ENCODE data around the gene ZSCAN21.
A peak's percentile ranks its signal among the peaks of the same experiment; 100 is the strongest.

ZSCAN21 gene

DNA sequence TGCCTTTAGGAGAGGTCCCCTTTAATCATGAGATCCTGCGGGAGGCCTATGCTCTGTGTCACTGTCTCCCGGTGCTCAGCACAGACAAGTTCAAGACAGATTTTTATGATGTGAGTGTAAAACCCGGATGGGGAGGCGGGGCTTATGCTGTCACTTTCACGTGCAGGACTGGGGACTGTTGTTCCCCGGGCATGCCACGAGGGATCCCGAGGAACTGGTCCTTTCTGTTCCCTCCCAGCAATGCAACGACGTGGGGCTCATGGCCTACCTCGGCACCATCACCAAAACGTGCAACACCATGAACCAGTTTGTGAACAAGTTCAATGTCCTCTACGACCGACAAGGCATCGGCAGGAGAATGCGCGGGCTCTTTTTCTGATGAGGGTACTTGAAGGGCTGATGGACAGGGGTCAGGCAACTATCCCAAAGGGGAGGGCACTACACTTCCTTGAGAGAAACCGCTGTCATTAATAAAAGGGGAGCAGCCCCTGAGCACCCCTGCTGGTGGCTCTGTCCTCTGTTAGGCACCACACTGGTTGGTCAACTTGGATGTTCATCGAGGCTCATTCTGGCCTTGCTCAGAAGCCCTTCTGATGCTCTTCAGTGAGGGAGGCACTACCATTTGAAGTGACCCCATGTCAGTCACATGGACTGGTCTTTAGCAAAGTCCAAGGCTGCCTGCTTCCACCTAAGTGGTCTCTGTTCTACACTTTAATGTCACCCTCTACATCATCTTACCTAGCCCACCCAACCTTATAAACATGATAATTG, 42.0 kb downstream of the ZSCAN21 start (continued):
- TF ChIP-seq, protein P1, sequence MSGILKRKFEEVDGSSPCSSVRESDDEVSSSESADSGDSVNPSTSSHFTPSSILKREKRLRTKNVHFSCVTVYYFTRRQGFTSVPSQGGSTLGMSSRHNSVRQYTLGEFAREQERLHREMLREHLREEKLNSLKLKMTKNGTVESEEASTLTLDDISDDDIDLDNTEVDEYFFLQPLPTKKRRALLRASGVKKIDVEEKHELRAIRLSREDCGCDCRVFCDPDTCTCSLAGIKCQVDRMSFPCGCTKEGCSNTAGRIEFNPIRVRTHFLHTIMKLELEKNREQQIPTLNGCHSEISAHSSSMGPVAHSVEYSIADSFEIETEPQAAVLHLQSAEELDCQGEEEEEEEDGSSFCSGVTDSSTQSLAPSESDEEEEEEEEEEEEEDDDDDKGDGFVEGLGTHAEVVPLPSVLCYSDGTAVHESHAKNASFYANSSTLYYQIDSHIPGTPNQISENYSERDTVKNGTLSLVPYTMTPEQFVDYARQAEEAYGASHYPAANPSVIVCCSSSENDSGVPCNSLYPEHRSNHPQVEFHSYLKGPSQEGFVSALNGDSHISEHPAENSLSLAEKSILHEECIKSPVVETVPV (CRISPR knock-in tag; IDR thresholded peaks at IDR 0.05), result peak; percentile 65; the same call in 1 of the 2 replicates
- 0 out of 2 replicates have a peak, but pooled peaks have one; percentile 16 for TF ChIP-seq TOX (CRISPR knock-in tag; IDR thresholded peaks at IDR 0.05; ENCODE audit: borderline replicate concordance)

DNA sequence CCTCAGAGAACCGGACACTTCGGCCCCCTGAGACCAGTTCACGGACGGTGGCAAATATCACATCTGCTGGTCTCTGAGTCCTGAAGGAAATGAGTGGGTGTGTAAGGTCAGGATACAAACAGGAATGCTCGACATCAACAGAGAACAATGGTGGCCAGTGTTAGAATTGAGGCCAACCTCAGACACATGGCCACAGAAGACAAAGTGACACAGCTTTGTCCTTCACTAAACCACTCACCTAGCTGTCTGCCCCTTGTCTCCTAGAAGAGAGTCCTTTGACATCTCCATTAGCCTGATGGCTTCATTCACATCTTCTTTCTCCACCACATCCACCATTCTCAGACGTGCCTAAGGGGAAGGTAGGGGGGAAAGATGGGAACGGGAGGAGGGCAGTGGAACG, 43.5 kb downstream of the ZSCAN21 start:
- ATAC-seq, result no peak
- TF ChIP-seq PPARA (CRISPR knock-in tag; IDR thresholded peaks at IDR 0.05; ENCODE audit: borderline replicate concordance) (no peak), BACH2 (CRISPR knock-in tag; IDR thresholded peaks at IDR 0.05; ENCODE audit: borderline replicate concordance) (no peak), GLIS3 (CRISPR knock-in tag; IDR thresholded peaks at IDR 0.05) (0 out of 2 replicates have a peak, but pooled peaks have one; percentile 27), ISL1 (CRISPR knock-in tag; IDR thresholded peaks at IDR 0.05) (no peak), RARB (CRISPR knock-in tag; IDR thresholded peaks at IDR 0.05) (no peak), ZFP3 (CRISPR knock-in tag; IDR thresholded peaks at IDR 0.05) (no peak), TCF4 (CRISPR knock-in tag; IDR thresholded peaks at IDR 0.05; ENCODE audit: borderline replicate concordance) (no peak)
- TF ChIP-seq, protein P2, sequence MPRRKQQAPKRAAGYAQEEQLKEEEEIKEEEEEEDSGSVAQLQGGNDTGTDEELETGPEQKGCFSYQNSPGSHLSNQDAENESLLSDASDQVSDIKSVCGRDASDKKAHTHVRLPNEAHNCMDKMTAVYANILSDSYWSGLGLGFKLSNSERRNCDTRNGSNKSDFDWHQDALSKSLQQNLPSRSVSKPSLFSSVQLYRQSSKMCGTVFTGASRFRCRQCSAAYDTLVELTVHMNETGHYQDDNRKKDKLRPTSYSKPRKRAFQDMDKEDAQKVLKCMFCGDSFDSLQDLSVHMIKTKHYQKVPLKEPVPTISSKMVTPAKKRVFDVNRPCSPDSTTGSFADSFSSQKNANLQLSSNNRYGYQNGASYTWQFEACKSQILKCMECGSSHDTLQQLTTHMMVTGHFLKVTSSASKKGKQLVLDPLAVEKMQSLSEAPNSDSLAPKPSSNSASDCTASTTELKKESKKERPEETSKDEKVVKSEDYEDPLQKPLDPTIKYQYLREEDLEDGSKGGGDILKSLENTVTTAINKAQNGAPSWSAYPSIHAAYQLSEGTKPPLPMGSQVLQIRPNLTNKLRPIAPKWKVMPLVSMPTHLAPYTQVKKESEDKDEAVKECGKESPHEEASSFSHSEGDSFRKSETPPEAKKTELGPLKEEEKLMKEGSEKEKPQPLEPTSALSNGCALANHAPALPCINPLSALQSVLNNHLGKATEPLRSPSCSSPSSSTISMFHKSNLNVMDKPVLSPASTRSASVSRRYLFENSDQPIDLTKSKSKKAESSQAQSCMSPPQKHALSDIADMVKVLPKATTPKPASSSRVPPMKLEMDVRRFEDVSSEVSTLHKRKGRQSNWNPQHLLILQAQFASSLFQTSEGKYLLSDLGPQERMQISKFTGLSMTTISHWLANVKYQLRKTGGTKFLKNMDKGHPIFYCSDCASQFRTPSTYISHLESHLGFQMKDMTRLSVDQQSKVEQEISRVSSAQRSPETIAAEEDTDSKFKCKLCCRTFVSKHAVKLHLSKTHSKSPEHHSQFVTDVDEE (CRISPR knock-in tag; IDR thresholded peaks at IDR 0.05), result no peak
- TF ChIP-seq, protein P3, sequence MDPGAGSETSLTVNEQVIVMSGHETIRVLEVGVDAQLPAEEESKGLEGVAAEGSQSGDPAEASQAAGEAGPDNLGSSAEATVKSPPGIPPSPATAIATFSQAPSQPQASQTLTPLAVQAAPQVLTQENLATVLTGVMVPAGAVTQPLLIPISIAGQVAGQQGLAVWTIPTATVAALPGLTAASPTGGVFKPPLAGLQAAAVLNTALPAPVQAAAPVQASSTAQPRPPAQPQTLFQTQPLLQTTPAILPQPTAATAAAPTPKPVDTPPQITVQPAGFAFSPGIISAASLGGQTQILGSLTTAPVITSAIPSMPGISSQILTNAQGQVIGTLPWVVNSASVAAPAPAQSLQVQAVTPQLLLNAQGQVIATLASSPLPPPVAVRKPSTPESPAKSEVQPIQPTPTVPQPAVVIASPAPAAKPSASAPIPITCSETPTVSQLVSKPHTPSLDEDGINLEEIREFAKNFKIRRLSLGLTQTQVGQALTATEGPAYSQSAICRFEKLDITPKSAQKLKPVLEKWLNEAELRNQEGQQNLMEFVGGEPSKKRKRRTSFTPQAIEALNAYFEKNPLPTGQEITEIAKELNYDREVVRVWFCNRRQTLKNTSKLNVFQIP (CRISPR knock-in tag; IDR thresholded peaks at IDR 0.05; ENCODE audit: borderline replicate concordance, low read depth), result no peak

DNA sequence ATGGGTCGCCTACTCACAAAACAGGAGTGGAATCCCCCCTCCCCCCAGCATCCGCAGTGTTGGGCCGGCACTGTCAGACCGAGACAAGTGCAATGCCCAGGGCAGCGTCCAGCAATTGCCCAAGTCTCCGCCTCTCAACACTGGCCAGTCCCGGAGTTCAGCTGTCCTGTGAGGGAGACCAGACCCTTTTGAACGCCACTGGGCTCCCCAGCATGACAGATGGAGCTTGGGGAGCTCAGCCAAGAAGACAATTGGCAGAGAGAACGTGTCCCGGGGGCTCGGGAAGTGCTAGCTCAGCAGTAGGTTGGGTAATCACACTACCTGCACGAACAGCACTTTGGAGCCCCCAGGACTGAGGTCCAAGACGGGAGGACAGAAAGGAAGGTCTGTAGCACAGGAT, 43.9 kb downstream of the ZSCAN21 start:
- no peak for TF ChIP-seq ZNF8 (CRISPR knock-in tag; IDR thresholded peaks at IDR 0.05)
- no peak for TF ChIP-seq SNAI2 (CRISPR knock-in tag; IDR thresholded peaks at IDR 0.05)
- TF ChIP-seq CSDC2 (CRISPR knock-in tag; IDR thresholded peaks at IDR 0.05), result no peak
- TF ChIP-seq TOX (CRISPR knock-in tag; IDR thresholded peaks at IDR 0.05; ENCODE audit: borderline replicate concordance), result no peak
- no peak for TF ChIP-seq OSR1 (CRISPR knock-in tag; IDR thresholded peaks at IDR 0.05)
- no peak for TF ChIP-seq GLIS3 (CRISPR knock-in tag; IDR thresholded peaks at IDR 0.05)
- TF ChIP-seq, protein P4, sequence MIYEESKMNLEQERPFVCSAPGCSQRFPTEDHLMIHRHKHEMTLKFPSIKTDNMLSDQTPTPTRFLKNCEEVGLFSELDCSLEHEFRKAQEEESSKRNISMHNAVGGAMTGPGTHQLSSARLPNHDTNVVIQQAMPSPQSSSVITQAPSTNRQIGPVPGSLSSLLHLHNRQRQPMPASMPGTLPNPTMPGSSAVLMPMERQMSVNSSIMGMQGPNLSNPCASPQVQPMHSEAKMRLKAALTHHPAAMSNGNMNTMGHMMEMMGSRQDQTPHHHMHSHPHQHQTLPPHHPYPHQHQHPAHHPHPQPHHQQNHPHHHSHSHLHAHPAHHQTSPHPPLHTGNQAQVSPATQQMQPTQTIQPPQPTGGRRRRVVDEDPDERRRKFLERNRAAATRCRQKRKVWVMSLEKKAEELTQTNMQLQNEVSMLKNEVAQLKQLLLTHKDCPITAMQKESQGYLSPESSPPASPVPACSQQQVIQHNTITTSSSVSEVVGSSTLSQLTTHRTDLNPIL (CRISPR knock-in tag; IDR thresholded peaks at IDR 0.05; ENCODE audit: low read depth), result no peak
- TF ChIP-seq PPARA (CRISPR knock-in tag; IDR thresholded peaks at IDR 0.05; ENCODE audit: borderline replicate concordance), result no peak
- no peak for TF ChIP-seq ZNF70 (CRISPR knock-in tag; IDR thresholded peaks at IDR 0.05)
- TF ChIP-seq TCF4 (CRISPR knock-in tag; IDR thresholded peaks at IDR 0.05; ENCODE audit: borderline replicate concordance), result no peak
- TF ChIP-seq ZFP30 (CRISPR knock-in tag; IDR thresholded peaks at IDR 0.05), result no peak
- TF ChIP-seq, protein P1 (CRISPR knock-in tag; IDR thresholded peaks at IDR 0.05), result no peak
- TF ChIP-seq ZNF565 (CRISPR knock-in tag; conservative IDR thresholded peaks at IDR 0.05; ENCODE audit: low read depth), result no peak
- peak; percentile 1; the same call in 1 of the 3 replicates for ATAC-seq
